GM23248 (cell line): ENCODE data around the gene TLE5.

Experiments used
- EZH2 ChIP-seq: fragments of 200-600 bp; sonication (generic); IDR thresholded peaks from 2 replicates; pipeline ENCODE4 v1.6.1; 2018; ENCODE audit warnings: antibody characterized with exemption, mild to moderate bottlenecking; ENCODE audit not compliant: insufficient read depth, poor library complexity, severe bottlenecking
- EZH2phosphoT487 ChIP-seq: fragments of 200-600 bp; sonication (generic); IDR thresholded peaks from 2 replicates; pipeline ENCODE4 v1.6.1; 2018; ENCODE audit warnings: antibody characterized with exemption, moderate library complexity, mild to moderate bottlenecking, low read depth; ENCODE audit not compliant: insufficient read depth

GRCh38 chr19:3055741-3056416 lies 6.4 kb downstream of the TLE5 start:
- TF ChIP-seq EZH2 (no peak), EZH2phosphoT487 (no peak)
